ENCODE measurements around the gene GALNTL6. TPM values are rescaled to one million over a fixed set of nuclear protein-coding genes. Genes with fewer than 3 reads are reported as not detected.

The GALNTL6 gene
- total and polyA plus RNA-seq, 9 of the 15 experiments (the other 6 are each of a cell fraction or from before 2014, with no cell fraction given) = 0.18 to 0.50 (median 0.29) TPM

DNA sequence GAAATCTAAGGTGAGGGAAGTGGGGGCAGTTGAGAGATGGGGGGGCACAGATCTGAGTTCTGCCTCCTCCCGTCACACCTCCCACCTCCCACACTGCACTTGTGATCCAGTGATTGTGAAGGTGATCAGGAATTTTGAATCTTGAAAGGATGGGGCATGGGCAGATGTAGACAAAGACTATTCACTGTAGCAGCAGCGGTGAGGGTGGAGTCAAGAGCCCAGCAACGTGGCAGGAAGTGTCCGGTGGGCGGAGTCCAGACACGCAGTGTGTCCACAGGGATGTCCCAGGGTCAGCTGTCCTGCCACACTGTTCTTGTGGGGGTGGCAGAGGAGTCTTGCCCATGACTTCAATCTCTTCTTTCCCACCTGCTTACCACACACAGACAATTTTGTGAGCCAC is 1024.9 kb downstream of the GALNTL6 start:
- no peak for DNase-seq (ENCODE audit: extremely low read depth in 1 of 4, low spot score in 3 of 4)
- BruUV-seq (replicated peaks) = no TSS peak
- intact Hi-C loops (cut with micrococcal nuclease) (loop anchor here (10.0 kb wide), 2 partner anchors 633 to 993 kb away; no protein-coding TSS in a partner anchor), in situ Hi-C loops (cut with MboI) (no loop called here)
- Histone ChIP-seq H3K9me1 (ENCODE audit: control insufficient read depth, insufficient read depth, low read length) (no peaks in the 10 kb centered on the region), H3K4me2 (ENCODE audit: insufficient read depth, low read length) (peak overlapping the region; percentile 55), H3K4me1 (replicated peaks in 1 of 2; ENCODE audit: control insufficient read depth in 2 of 2, insufficient read depth in 2 of 2, low read length in 2 of 2) (no peaks in the 10 kb centered on the region), H3K9me3 (replicated peaks; ENCODE audit: control insufficient read depth, insufficient read depth, low read depth, low read length) (no peaks in the 10 kb centered on the region), H2AFZ (ENCODE audit: low read depth, low read length) (peak overlapping the region; percentile 21; the same call in 1 of the 2 replicates), H3K79me2 (ENCODE audit: control insufficient read depth, insufficient read depth, low read length) (no peaks in the 10 kb centered on the region), H3K36me3 (ENCODE audit: control insufficient read depth, insufficient read depth, low read length) (no peaks in the 10 kb centered on the region), H4K20me1 (replicated peaks; ENCODE audit: control insufficient read depth, insufficient read depth, low read length) (no peaks in the 10 kb centered on the region), H3K27me3 (ENCODE audit: control insufficient read depth in 2 of 2, insufficient read depth in 2 of 2, low read length in 2 of 2) (peaks cover 0 to 5% of the 10 kb centered on the region in 2 experiments; a peak in 1 of 5 replicates), H3K4me3 (no peak overlapping the region), H3K9ac (ENCODE audit: insufficient read depth in 1 of 2, low read depth in 2 of 2, low read length in 2 of 2) (0 out of 4 replicates have a peak overlapping the region, but pooled peaks of 1 of the 2 experiments have one; percentile 69), H3K27ac (ENCODE audit: extremely low read depth, low read depth, low read length) (no peak overlapping the region)
- ChIA-PET CTCF (ENCODE audit: low intra/inter-chr PET ratio) (no interaction called here), POLR2A (no interaction called here)
- FAIRE-seq = no peak
- 5% methylated on average over 6 of the region's 6 CpGs for WGBS (ENCODE audit: insufficient coverage, low coverage, missing lambda C conversion rate)
- ATAC-seq = no peak
- no peak for TF ChIP-seq SMAD4 (CRISPR knock-in tag; conservative IDR thresholded peaks at IDR 0.05)
- no peak for TF ChIP-seq ZBED1 (IDR thresholded peaks at IDR 0.05)
- peak; percentile 70; the same call in 1 of the 2 replicates for TF ChIP-seq ZKSCAN1 (IDR thresholded peaks at IDR 0.05; ENCODE audit: low read depth, low read length)
- no peak for TF ChIP-seq ZNF253 (CRISPR knock-in tag; conservative IDR thresholded peaks at IDR 0.05)
- TF ChIP-seq, protein P1, sequence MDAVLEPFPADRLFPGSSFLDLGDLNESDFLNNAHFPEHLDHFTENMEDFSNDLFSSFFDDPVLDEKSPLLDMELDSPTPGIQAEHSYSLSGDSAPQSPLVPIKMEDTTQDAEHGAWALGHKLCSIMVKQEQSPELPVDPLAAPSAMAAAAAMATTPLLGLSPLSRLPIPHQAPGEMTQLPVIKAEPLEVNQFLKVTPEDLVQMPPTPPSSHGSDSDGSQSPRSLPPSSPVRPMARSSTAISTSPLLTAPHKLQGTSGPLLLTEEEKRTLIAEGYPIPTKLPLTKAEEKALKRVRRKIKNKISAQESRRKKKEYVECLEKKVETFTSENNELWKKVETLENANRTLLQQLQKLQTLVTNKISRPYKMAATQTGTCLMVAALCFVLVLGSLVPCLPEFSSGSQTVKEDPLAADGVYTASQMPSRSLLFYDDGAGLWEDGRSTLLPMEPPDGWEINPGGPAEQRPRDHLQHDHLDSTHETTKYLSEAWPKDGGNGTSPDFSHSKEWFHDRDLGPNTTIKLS (IDR thresholded peaks at IDR 0.05; ENCODE audit: borderline replicate concordance, low read depth) = peak; percentile 67
- TF ChIP-seq, protein P2, sequence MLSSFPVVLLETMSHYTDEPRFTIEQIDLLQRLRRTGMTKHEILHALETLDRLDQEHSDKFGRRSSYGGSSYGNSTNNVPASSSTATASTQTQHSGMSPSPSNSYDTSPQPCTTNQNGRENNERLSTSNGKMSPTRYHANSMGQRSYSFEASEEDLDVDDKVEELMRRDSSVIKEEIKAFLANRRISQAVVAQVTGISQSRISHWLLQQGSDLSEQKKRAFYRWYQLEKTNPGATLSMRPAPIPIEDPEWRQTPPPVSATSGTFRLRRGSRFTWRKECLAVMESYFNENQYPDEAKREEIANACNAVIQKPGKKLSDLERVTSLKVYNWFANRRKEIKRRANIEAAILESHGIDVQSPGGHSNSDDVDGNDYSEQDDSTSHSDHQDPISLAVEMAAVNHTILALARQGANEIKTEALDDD (IDR thresholded peaks at IDR 0.05) = no peak
- TF ChIP-seq ETV5 (CRISPR knock-in tag; IDR thresholded peaks at IDR 0.05; ENCODE audit: low read depth) = no peak
- no peak for TF ChIP-seq BACH1 (tag; IDR thresholded peaks at IDR 0.05)
- TF ChIP-seq, protein P3, sequence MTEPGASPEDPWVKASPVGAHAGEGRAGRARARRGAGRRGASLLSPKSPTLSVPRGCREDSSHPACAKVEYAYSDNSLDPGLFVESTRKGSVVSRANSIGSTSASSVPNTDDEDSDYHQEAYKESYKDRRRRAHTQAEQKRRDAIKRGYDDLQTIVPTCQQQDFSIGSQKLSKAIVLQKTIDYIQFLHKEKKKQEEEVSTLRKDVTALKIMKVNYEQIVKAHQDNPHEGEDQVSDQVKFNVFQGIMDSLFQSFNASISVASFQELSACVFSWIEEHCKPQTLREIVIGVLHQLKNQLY (CRISPR knock-in tag; conservative IDR thresholded peaks at IDR 0.05) = no peak
- no peak for TF ChIP-seq PHF20 (IDR thresholded peaks at IDR 0.05; ENCODE audit: partially characterized antibody)

Measured in K562 (cell line).